ENCODE measurements around the gene OR2F1. TPM values are rescaled to one million over a fixed set of nuclear protein-coding genes. Genes with fewer than 3 reads are reported as not detected.

OR2F1 gene
- total and polyA plus RNA-seq, 10 of the 15 experiments (the other 5 are each of a cell fraction or from before 2014, with no cell fraction given) = not detected

GRCh38 chr7:144011458-144012230, 57.0 kb downstream of the OR2F1 start:
- FAIRE-seq (no peak), DNase-seq (ENCODE audit: low read depth, low spot score) (no peak), ATAC-seq (no peak)
- no peak overlapping the region for H2AFZ ChIP-seq (ENCODE audit: control insufficient read depth, low read depth, low read length)
- H3K36me3 ChIP-seq (ENCODE audit: control insufficient read depth in 2 of 2, insufficient read depth in 2 of 2, low read length in 1 of 2) = no peaks in the 10 kb centered on the region
- no peaks in the 10 kb centered on the region for H4K20me1 ChIP-seq (ENCODE audit: control insufficient read depth, insufficient read depth)
- H3K4me2 ChIP-seq (ENCODE audit: control insufficient read depth, insufficient read depth) = no peak overlapping the region
- 24% methylated on average over 5 of the region's 5 CpGs for WGBS (ENCODE audit: insufficient coverage, insufficient replicate concordance, low lambda C conversion rate, missing lambda C conversion rate)
- TF ChIP-seq CTCF (IDR thresholded peaks at IDR 0.05 in 2 of 3, conservative IDR thresholded peaks at IDR 0.05 in 1 of 3; ENCODE audit: control insufficient read depth in 2 of 3, extremely low read depth in 1 of 3, insufficient read depth in 1 of 3, low read depth in 3 of 3, low read length in 3 of 3) (peak in 2 of 3 experiments; percentile 9 to 15; a peak in 2 of 6 replicates), RAD21 (IDR thresholded peaks at IDR 0.05; ENCODE audit: insufficient read depth, low read depth, low read length) (peak; percentile 31), YBX1 (IDR thresholded peaks at IDR 0.05) (no peak), JUND (IDR thresholded peaks at IDR 0.05; ENCODE audit: low read depth, low read length) (no peak)
- no TSS peak for BruUV-seq (replicated peaks)
- SMC1A ChIA-PET (ENCODE audit: uncharacterized antibody, unreplicated experiment) = no interaction called here
- H3K79me2 ChIP-seq (ENCODE audit: control insufficient read depth, insufficient read depth, low read length) = no peaks in the 10 kb centered on the region
- H3K27ac ChIP-seq (ENCODE audit: control insufficient read depth, insufficient read depth) = no peak overlapping the region
- no peak overlapping the region for H3K4me3 ChIP-seq
- H3K4me1 ChIP-seq (ENCODE audit: control insufficient read depth, insufficient read depth, low read length) = no peaks in the 10 kb centered on the region
- H3K27me3 ChIP-seq (replicated peaks in 1 of 2; ENCODE audit: control insufficient read depth in 2 of 2, insufficient read depth in 2 of 2, low read length in 1 of 2) = no peaks in the 10 kb centered on the region
- H3K9ac ChIP-seq (ENCODE audit: control insufficient read depth, insufficient read depth, low read length) = no peak overlapping the region
- CTCF ChIA-PET = interaction anchor here (1.5 kb wide), 1 partner anchor 111 kb away, joined by 4 read pairs; no protein-coding TSS in a partner anchor
- POLR2A ChIA-PET = no interaction called here
- intact Hi-C loops (cut with micrococcal nuclease; ENCODE audit: unreplicated experiment) = no loop called here
- in situ Hi-C loops (cut with MboI) = no loop called here
- RAD21 ChIA-PET (ENCODE audit: unreplicated experiment) = interaction anchor here (1.0 kb wide), 1 partner anchor 110 kb away, joined by 3 read pairs; the partner anchor contains the start of gene TCAF1
- H3K9me3 ChIP-seq (replicated peaks; ENCODE audit: control insufficient read depth, insufficient read depth, low read length) = no peaks in the 10 kb centered on the region; the same call in 1 of the 3 replicates

Other genes with a start within 250 kb of the OR2F1 start
Only the 7 nearest of the 11 such genes appear.
- 7.8 and 8.0 TPM in 2 replicates for gene TCAF1, start 52.7 kb upstream of the OR2F1 start, total RNA-seq (2014; rRNA removed)
- 8.0 and 8.3 TPM in 2 replicates for gene TCAF1, start 52.7 kb upstream of the OR2F1 start, total RNA-seq (2014; rRNA removed; fragmentation: Illumina TruSeq; extraction: Trizol)
- gene TCAF1, start 52.7 kb upstream of the OR2F1 start, total RNA-seq (2021) = 14.1 and 16.3 TPM in 2 replicates
- gene TCAF1, start 52.7 kb upstream of the OR2F1 start, polyA plus RNA-seq (2011; rRNA removed) = 7.2 and 9.1 TPM in 2 replicates
- 12.6 and 14.0 TPM in 2 replicates for gene TCAF1, start 52.7 kb upstream of the OR2F1 start, polyA plus RNA-seq (2014; fragmentation: Illumina TruSeq; extraction: Trizol)
- gene TCAF1, start 52.7 kb upstream of the OR2F1 start, polyA plus RNA-seq (2014; fragmentation: Nextera tagmentation; extraction: Ambion mirVana) = 1 to 10 TPM; 2.2 to 3.2 TPM
- gene TCAF1, start 52.7 kb upstream of the OR2F1 start, polyA plus RNA-seq (2014; rRNA removed) = 6.4 and 6.9 TPM in 2 replicates
- gene TCAF1, start 52.7 kb upstream of the OR2F1 start, polyA plus RNA-seq (2016; fragmentation: Nextera tagmentation; extraction: Ambion mirVana) = 1 to 10 TPM; 6.2 to 8.3 TPM
- not detected in 2 replicates for gene OR2F2, start 19.6 kb upstream of the OR2F1 start, total RNA-seq (2014; rRNA removed)
- not detected in 2 replicates for gene OR2F2, start 19.6 kb upstream of the OR2F1 start, total RNA-seq (2014; rRNA removed; fragmentation: Illumina TruSeq; extraction: Trizol)
- not detected in 2 replicates for gene OR2F2, start 19.6 kb upstream of the OR2F1 start, total RNA-seq (2021)
- gene OR2F2, start 19.6 kb upstream of the OR2F1 start, polyA plus RNA-seq (2011; rRNA removed) = not detected in 2 replicates
- not detected in 2 replicates for gene OR2F2, start 19.6 kb upstream of the OR2F1 start, polyA plus RNA-seq (2014; fragmentation: Illumina TruSeq; extraction: Trizol)
- gene OR2F2, start 19.6 kb upstream of the OR2F1 start, polyA plus RNA-seq (2014; fragmentation: Nextera tagmentation; extraction: Ambion mirVana) = not detected
- gene OR2F2, start 19.6 kb upstream of the OR2F1 start, polyA plus RNA-seq (2014; rRNA removed) = not detected in 2 replicates
- not detected for gene OR2F2, start 19.6 kb upstream of the OR2F1 start, polyA plus RNA-seq (2016; fragmentation: Nextera tagmentation; extraction: Ambion mirVana)
- gene OR6B1, start 45.5 kb downstream of the OR2F1 start, total RNA-seq (2014; rRNA removed) = not detected in 2 replicates
- not detected in 2 replicates for gene OR6B1, start 45.5 kb downstream of the OR2F1 start, total RNA-seq (2014; rRNA removed; fragmentation: Illumina TruSeq; extraction: Trizol)
- not detected in 2 replicates for gene OR6B1, start 45.5 kb downstream of the OR2F1 start, total RNA-seq (2021)
- not detected in 2 replicates for gene OR6B1, start 45.5 kb downstream of the OR2F1 start, polyA plus RNA-seq (2011; rRNA removed)
- not detected in 2 replicates for gene OR6B1, start 45.5 kb downstream of the OR2F1 start, polyA plus RNA-seq (2014; fragmentation: Illumina TruSeq; extraction: Trizol)
- not detected for gene OR6B1, start 45.5 kb downstream of the OR2F1 start, polyA plus RNA-seq (2014; fragmentation: Nextera tagmentation; extraction: Ambion mirVana)
- not detected in 2 replicates for gene OR6B1, start 45.5 kb downstream of the OR2F1 start, polyA plus RNA-seq (2014; rRNA removed)
- not detected for gene OR6B1, start 45.5 kb downstream of the OR2F1 start, polyA plus RNA-seq (2016; fragmentation: Nextera tagmentation; extraction: Ambion mirVana)
- gene OR2A5, start 94.1 kb downstream of the OR2F1 start, total RNA-seq (2014; rRNA removed) = not detected in 2 replicates
- not detected in 2 replicates for gene OR2A5, start 94.1 kb downstream of the OR2F1 start, total RNA-seq (2014; rRNA removed; fragmentation: Illumina TruSeq; extraction: Trizol)
- not detected in 2 replicates for gene OR2A5, start 94.1 kb downstream of the OR2F1 start, total RNA-seq (2021)
- gene OR2A5, start 94.1 kb downstream of the OR2F1 start, polyA plus RNA-seq (2011; rRNA removed) = not detected in 2 replicates
- not detected in 2 replicates for gene OR2A5, start 94.1 kb downstream of the OR2F1 start, polyA plus RNA-seq (2014; fragmentation: Illumina TruSeq; extraction: Trizol)
- gene OR2A5, start 94.1 kb downstream of the OR2F1 start, polyA plus RNA-seq (2014; fragmentation: Nextera tagmentation; extraction: Ambion mirVana) = under 1 TPM in 1 of 2 experiments, not detected in 1; 0.19 TPM
- not detected in 2 replicates for gene OR2A5, start 94.1 kb downstream of the OR2F1 start, polyA plus RNA-seq (2014; rRNA removed)
- gene OR2A5, start 94.1 kb downstream of the OR2F1 start, polyA plus RNA-seq (2016; fragmentation: Nextera tagmentation; extraction: Ambion mirVana) = not detected
- gene OR2A25, start 115.0 kb downstream of the OR2F1 start, total RNA-seq (2014; rRNA removed) = not detected in 2 replicates
- not detected in 2 replicates for gene OR2A25, start 115.0 kb downstream of the OR2F1 start, total RNA-seq (2014; rRNA removed; fragmentation: Illumina TruSeq; extraction: Trizol)
- gene OR2A25, start 115.0 kb downstream of the OR2F1 start, total RNA-seq (2021) = not detected in 2 replicates
- not detected in 2 replicates for gene OR2A25, start 115.0 kb downstream of the OR2F1 start, polyA plus RNA-seq (2011; rRNA removed)
- not detected in 2 replicates for gene OR2A25, start 115.0 kb downstream of the OR2F1 start, polyA plus RNA-seq (2014; fragmentation: Illumina TruSeq; extraction: Trizol)
- not detected for gene OR2A25, start 115.0 kb downstream of the OR2F1 start, polyA plus RNA-seq (2014; fragmentation: Nextera tagmentation; extraction: Ambion mirVana)
- gene OR2A25, start 115.0 kb downstream of the OR2F1 start, polyA plus RNA-seq (2014; rRNA removed) = not detected in 2 replicates
- not detected for gene OR2A25, start 115.0 kb downstream of the OR2F1 start, polyA plus RNA-seq (2016; fragmentation: Nextera tagmentation; extraction: Ambion mirVana)
- not detected in 2 replicates for gene OR2A12, start 131.4 kb downstream of the OR2F1 start, total RNA-seq (2014; rRNA removed)
- gene OR2A12, start 131.4 kb downstream of the OR2F1 start, total RNA-seq (2014; rRNA removed; fragmentation: Illumina TruSeq; extraction: Trizol) = not detected in 2 replicates
- not detected in 2 replicates for gene OR2A12, start 131.4 kb downstream of the OR2F1 start, total RNA-seq (2021)
- not detected in 2 replicates for gene OR2A12, start 131.4 kb downstream of the OR2F1 start, polyA plus RNA-seq (2011; rRNA removed)
- gene OR2A12, start 131.4 kb downstream of the OR2F1 start, polyA plus RNA-seq (2014; fragmentation: Illumina TruSeq; extraction: Trizol) = not detected in 2 replicates
- not detected for gene OR2A12, start 131.4 kb downstream of the OR2F1 start, polyA plus RNA-seq (2014; fragmentation: Nextera tagmentation; extraction: Ambion mirVana)
- not detected in 2 replicates for gene OR2A12, start 131.4 kb downstream of the OR2F1 start, polyA plus RNA-seq (2014; rRNA removed)
- gene OR2A12, start 131.4 kb downstream of the OR2F1 start, polyA plus RNA-seq (2016; fragmentation: Nextera tagmentation; extraction: Ambion mirVana) = not detected
- not detected in 2 replicates for gene OR2A2, start 154.7 kb downstream of the OR2F1 start, total RNA-seq (2014; rRNA removed)
- gene OR2A2, start 154.7 kb downstream of the OR2F1 start, total RNA-seq (2014; rRNA removed; fragmentation: Illumina TruSeq; extraction: Trizol) = not detected in 2 replicates
- not detected in 2 replicates for gene OR2A2, start 154.7 kb downstream of the OR2F1 start, total RNA-seq (2021)
- gene OR2A2, start 154.7 kb downstream of the OR2F1 start, polyA plus RNA-seq (2011; rRNA removed) = not detected in 2 replicates
- gene OR2A2, start 154.7 kb downstream of the OR2F1 start, polyA plus RNA-seq (2014; fragmentation: Illumina TruSeq; extraction: Trizol) = not detected in 2 replicates
- gene OR2A2, start 154.7 kb downstream of the OR2F1 start, polyA plus RNA-seq (2014; fragmentation: Nextera tagmentation; extraction: Ambion mirVana) = not detected
- gene OR2A2, start 154.7 kb downstream of the OR2F1 start, polyA plus RNA-seq (2014; rRNA removed) = not detected in 2 replicates
- not detected for gene OR2A2, start 154.7 kb downstream of the OR2F1 start, polyA plus RNA-seq (2016; fragmentation: Nextera tagmentation; extraction: Ambion mirVana)